Tibial nerve (tissue), 4 donors: ENCODE data around the gene HIBADH.

Source experiments
- CTCF ChIP-seq, 5 experiments: fragments of 200-600 bp in 3 of 5; fragments of 450-650 bp in 2 of 5; sonication (generic) in 3 of 5; IDR thresholded peaks; one replicate each; pipeline ENCODE4 v1.5.1; 2016 to 2019; ENCODE audit warnings: antibody characterized with exemption in 5 of 5, mild to moderate bottlenecking in 3 of 5, moderate library complexity in 2 of 5
- EP300 ChIP-seq, 2 donors: sonication (generic); formaldehyde crosslinking; IDR thresholded peaks; one replicate each; pipeline ENCODE4 v1.6.1; 2017; ENCODE audit warnings: antibody characterized with exemption in 2 of 2, mild to moderate bottlenecking in 1 of 2

DNA sequence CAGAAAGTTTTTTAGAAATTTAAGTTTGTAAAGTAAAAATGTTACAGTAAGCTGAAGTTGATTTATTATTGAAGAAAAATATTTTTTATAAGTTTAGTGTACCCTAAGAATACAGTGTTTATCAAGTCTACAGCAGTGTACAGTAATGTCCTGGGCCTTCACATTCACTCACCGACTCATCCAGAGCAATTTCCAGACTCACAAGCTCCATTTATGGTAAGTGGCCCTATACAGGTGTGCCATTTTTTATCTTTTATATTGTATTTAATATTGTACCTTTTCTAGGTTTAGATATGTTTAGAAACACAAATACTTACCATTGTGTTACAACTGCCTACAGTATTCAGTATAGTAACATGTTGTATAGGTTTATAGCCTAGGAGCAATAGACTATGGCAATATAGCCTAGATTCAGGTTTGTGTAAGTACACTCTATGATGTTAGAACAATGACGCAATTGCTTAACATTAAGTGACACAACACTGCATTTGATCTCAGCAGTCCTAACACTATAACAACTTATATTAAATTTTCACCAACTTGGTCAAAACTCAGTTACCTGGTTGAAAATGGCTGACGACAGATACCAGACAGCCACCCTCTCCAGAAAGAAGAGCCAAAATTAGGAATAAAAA is 45.7 kb downstream of the HIBADH start:
- no peak for TF ChIP-seq CTCF (IDR thresholded peaks at IDR 0.05)
- TF ChIP-seq EP300 (IDR thresholded peaks at IDR 0.05) = no peak
